CD14-positive monocyte (primary cell): Measurements from ENCODE around the gene P3H2. TPM values are rescaled to one million over a fixed set of nuclear protein-coding genes. Genes with fewer than 3 reads are reported as not detected.

Source experiments
- DNase-seq, 3 donors: peaks; one replicate each; pipeline ENCODE4 v3.0.0-alpha.2; 2011 to 2022
- H2AFZ ChIP-seq: 2 replicates; pipeline ENCODE4 v1.6.0; 2012; ENCODE audit warnings: mild to moderate bottlenecking, low read depth, low read length, inconsistent platforms; ENCODE audit not compliant: insufficient read depth, poor library complexity, severe bottlenecking
- H3K27ac ChIP-seq, 2 donors: 1 replicate in 1 of 2; 2 replicates in 1 of 2; pipeline ENCODE4 v1.5.1; 2012 to 2013; ENCODE audit warnings: low read length in 2 of 2, control low read depth in 1 of 2, inconsistent platforms in 1 of 2, low read depth in 1 of 2, mild to moderate bottlenecking in 1 of 2
- H3K27me3 ChIP-seq, 2 donors: one replicate each; pipeline versions ENCODE4 v1.6.0 to v1.6.1; 2011 to 2013; ENCODE audit warnings: low read length in 2 of 2; ENCODE audit not compliant: control insufficient read depth in 2 of 2, insufficient read depth in 2 of 2
- H3K36me3 ChIP-seq, 2 donors: replicated peaks in 1 of 2; 1 replicate in 1 of 2; 2 replicates in 1 of 2; pipeline versions ENCODE4 v1.5.1 to v1.6.1; 2012 to 2013; ENCODE audit warnings: low read length in 2 of 2, control low read depth in 1 of 2, inconsistent platforms in 1 of 2, mild to moderate bottlenecking in 1 of 2; ENCODE audit not compliant: insufficient read depth in 2 of 2, control insufficient read depth in 1 of 2
- H3K4me1 ChIP-seq, 2 donors: 1 replicate in 1 of 2; 2 replicates in 1 of 2; pipeline versions ENCODE4 v1.5.1 to v1.6.1; 2012 to 2013; ENCODE audit warnings: low read length in 2 of 2, control low read depth in 1 of 2, inconsistent platforms in 1 of 2, mild to moderate bottlenecking in 1 of 2, moderate library complexity in 1 of 2; ENCODE audit not compliant: insufficient read depth in 2 of 2, control insufficient read depth in 1 of 2
- H3K4me2 ChIP-seq: replicated peaks from 2 replicates; pipeline ENCODE3; 2012; ENCODE audit warnings: low read length, moderate library complexity, mild to moderate bottlenecking; ENCODE audit not compliant: poor library complexity, severe bottlenecking; ENCODE audit errors: extremely low read depth
- H3K4me3 ChIP-seq, 3 experiments: fragments of 200-600 bp in 1 of 3; sonication (generic) in 1 of 3; replicated peaks in 1 of 3; 1 replicate in 2 of 3; 2 replicates in 1 of 3; pipeline ENCODE4 v1.5.1; 2011 to 2013; ENCODE audit warnings: low read length in 3 of 3, mild to moderate bottlenecking in 3 of 3, control low read depth in 2 of 3, low read depth in 2 of 3, inconsistent platforms in 1 of 3, moderate library complexity in 1 of 3
- H3K79me2 ChIP-seq: 2 replicates; pipeline ENCODE4 v1.6.0; 2012; ENCODE audit warnings: mild to moderate bottlenecking, control low read depth, inconsistent platforms, low read length, moderate library complexity; ENCODE audit not compliant: insufficient read depth
- H3K9ac ChIP-seq: 2 replicates; pipeline ENCODE4 v1.6.0; 2017; ENCODE audit warnings: low read length, mild to moderate bottlenecking; ENCODE audit not compliant: insufficient read depth, poor library complexity, severe bottlenecking
- H3K9me3 ChIP-seq, 2 donors: replicated peaks in 1 of 2; 1 replicate in 1 of 2; 2 replicates in 1 of 2; pipeline versions ENCODE4 v1.5.1 to v1.6.1; 2012 to 2013; ENCODE audit warnings: low read length in 2 of 2, control low read depth in 1 of 2; ENCODE audit not compliant: control insufficient read depth in 1 of 2, insufficient read depth in 1 of 2
- H4K20me1 ChIP-seq: 2 replicates; pipeline ENCODE4 v1.6.0; 2012; ENCODE audit warnings: mild to moderate bottlenecking, low read length, control low read depth, moderate library complexity; ENCODE audit not compliant: insufficient read depth
- H3K27ac Mint-ChIP-seq, 7 donors: one replicate each; pipeline ENCODE4 v1.8.0; 2020; ENCODE audit warnings: mild to moderate bottlenecking in 7 of 7, mixed read lengths in 7 of 7, moderate library complexity in 6 of 7, inconsistent platforms in 2 of 7
- H3K27me3 Mint-ChIP-seq, 3 donors: one replicate each; pipeline ENCODE4 v1.8.0; 2021 to 2022; ENCODE audit warnings: low read depth in 3 of 3, mild to moderate bottlenecking in 3 of 3, mixed read lengths in 3 of 3, moderate library complexity in 3 of 3, inconsistent platforms in 1 of 3
- H3K36me3 Mint-ChIP-seq, 2 donors: one replicate each; pipeline ENCODE4 v1.8.0; 2020; ENCODE audit warnings: mixed read lengths in 2 of 2, inconsistent platforms in 1 of 2, mild to moderate bottlenecking in 1 of 2
- H3K4me1 Mint-ChIP-seq: one replicate; pipeline ENCODE4 v1.8.0; 2020; ENCODE audit warnings: mild to moderate bottlenecking, mixed read lengths
- H3K4me3 Mint-ChIP-seq, 2 donors: one replicate each; pipeline ENCODE4 v1.8.0; 2020; ENCODE audit warnings: mild to moderate bottlenecking in 2 of 2, mixed read lengths in 2 of 2, moderate library complexity in 1 of 2
- H3K9me3 Mint-ChIP-seq, 7 donors: one replicate each; pipeline ENCODE4 v1.8.0; 2020 to 2022; ENCODE audit warnings: mixed read lengths in 7 of 7, mild to moderate bottlenecking in 6 of 7, moderate library complexity in 6 of 7, inconsistent platforms in 2 of 7
- WGBS: methylation state at CpG from one replicate; pipeline ENCODE4 v1.1.5; 2013; ENCODE audit warnings: missing lambda C conversion rate; ENCODE audit not compliant: insufficient coverage; 5-methylcytosine and 5-hydroxymethylcytosine counted together
- intact Hi-C, 2 donors: fragments of 100-400 bp; cut with micrococcal nuclease; formaldehyde crosslinking; loops; one replicate each; pipeline versions ENCODE4 v1.15.0 to v1.15.1; 2023
- polyA plus RNA-seq, 3 donors: library from polyadenylated mRNA; depleted of rRNA in 1 of 3; unstranded in 2 of 3; stranded (reverse) in 1 of 3; fragments of 300-500 nt in 2 of 3; fragments of >200 nt in 1 of 3; fragmentation: Illumina TruSeq in 2 of 3; gene quantifications; 1 replicate in 2 of 3; 2 replicates in 1 of 3; pipeline ENCODE4 v1.2.3, GENCODE V29; 2012 to 2021
- TF ChIP-seq, protein P1 (sequence below): fragments of 200-600 bp; IDR thresholded peaks from one replicate; pipeline ENCODE4 v1.8.0; 2022; ENCODE audit warnings: antibody characterized with exemption, mild to moderate bottlenecking

P3H2 gene
- polyA plus RNA-seq, 3 donors, result 0.25 to 0.31 (median 0.27) TPM

GRCh38 chr3:190169243-190169642 lies 48.5 kb upstream of the P3H2 start:
- Histone ChIP-seq H3K4me2 (peak overlapping the region; percentile 61), H3K27me3 (no peaks in the 10 kb centered on the region), H3K9me3 (no peaks in the 10 kb centered on the region), H3K79me2 (no peaks in the 10 kb centered on the region), H2AFZ (no peak overlapping the region), H3K36me3 (no peaks in the 10 kb centered on the region), H4K20me1 (no peaks in the 10 kb centered on the region), H3K27ac (no peak overlapping the region), H3K9ac (no peak overlapping the region), H3K4me3 (no peak overlapping the region), H3K4me1 (no peaks in the 10 kb centered on the region)
- Mint-ChIP-seq H3K27ac (no peak overlapping the region), H3K4me1 (peaks cover 10% of the 10 kb centered on the region), H3K36me3 (no peaks in the 10 kb centered on the region), H3K27me3 (peaks cover 0 to 2% (median 0%) of the 10 kb centered on the region in 3 donors), H3K9me3 (no peaks in the 10 kb centered on the region), H3K4me3 (no peak overlapping the region)
- intact Hi-C loops, result no loop called here
- 93% methylated on average over 3 of the region's 4 CpGs for WGBS
- TF ChIP-seq, protein P1, sequence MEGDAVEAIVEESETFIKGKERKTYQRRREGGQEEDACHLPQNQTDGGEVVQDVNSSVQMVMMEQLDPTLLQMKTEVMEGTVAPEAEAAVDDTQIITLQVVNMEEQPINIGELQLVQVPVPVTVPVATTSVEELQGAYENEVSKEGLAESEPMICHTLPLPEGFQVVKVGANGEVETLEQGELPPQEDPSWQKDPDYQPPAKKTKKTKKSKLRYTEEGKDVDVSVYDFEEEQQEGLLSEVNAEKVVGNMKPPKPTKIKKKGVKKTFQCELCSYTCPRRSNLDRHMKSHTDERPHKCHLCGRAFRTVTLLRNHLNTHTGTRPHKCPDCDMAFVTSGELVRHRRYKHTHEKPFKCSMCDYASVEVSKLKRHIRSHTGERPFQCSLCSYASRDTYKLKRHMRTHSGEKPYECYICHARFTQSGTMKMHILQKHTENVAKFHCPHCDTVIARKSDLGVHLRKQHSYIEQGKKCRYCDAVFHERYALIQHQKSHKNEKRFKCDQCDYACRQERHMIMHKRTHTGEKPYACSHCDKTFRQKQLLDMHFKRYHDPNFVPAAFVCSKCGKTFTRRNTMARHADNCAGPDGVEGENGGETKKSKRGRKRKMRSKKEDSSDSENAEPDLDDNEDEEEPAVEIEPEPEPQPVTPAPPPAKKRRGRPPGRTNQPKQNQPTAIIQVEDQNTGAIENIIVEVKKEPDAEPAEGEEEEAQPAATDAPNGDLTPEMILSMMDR, result no peak
- DNase-seq, result no peak

GRCh38 chr3:190167936-190168680 lies 47.4 kb upstream of the P3H2 start:
- Histone ChIP-seq H3K27ac (no peak overlapping the region), H3K9ac (no peak overlapping the region), H4K20me1 (no peaks in the 10 kb centered on the region), H3K4me1 (no peaks in the 10 kb centered on the region), H3K79me2 (no peaks in the 10 kb centered on the region), H3K9me3 (no peaks in the 10 kb centered on the region), H3K4me2 (no peak overlapping the region), H2AFZ (no peak overlapping the region), H3K4me3 (no peak overlapping the region), H3K27me3 (no peaks in the 10 kb centered on the region), H3K36me3 (no peaks in the 10 kb centered on the region)
- DNase-seq, result no peak
- Mint-ChIP-seq H3K4me1 (peaks cover 10% of the 10 kb centered on the region), H3K9me3 (peaks cover 0 to 3% (median 0%) of the 10 kb centered on the region in 7 donors), H3K4me3 (no peak overlapping the region), H3K27me3 (peaks cover 0 to 2% (median 0%) of the 10 kb centered on the region in 3 donors), H3K27ac (no peak overlapping the region), H3K36me3 (no peaks in the 10 kb centered on the region)
- intact Hi-C loops, result no loop called here
- 83% methylated on average over 4 of the region's 6 CpGs for WGBS
- TF ChIP-seq, protein P1, result no peak
